ENCODE results near the gene ERVFRD-1.

- TF ChIP-seq CTCF (IDR thresholded peaks at IDR 0.05) (no peak), POLR2A (IDR thresholded peaks at IDR 0.05; ENCODE audit: low read depth) (no peak), POLR2AphosphoS5 (IDR thresholded peaks at IDR 0.05) (no peak), EP300 (IDR thresholded peaks at IDR 0.05) (no peak)
Measured at GRCh38 chr6:11111769-11112437, 378 bp upstream of the ERVFRD-1 start.

Measured in esophagus muscularis mucosa (tissue), 4 donors.